ENCODE data around the gene GFAP. TPM values are rescaled to one million over a fixed set of nuclear protein-coding genes. Genes with fewer than 3 reads are reported as not detected.
A peak's percentile ranks its signal among the peaks of the same experiment; 100 is the strongest.

Gene GFAP
- total and polyA plus RNA-seq, 8 donors: 0.12 to 2.2 (median 0.85) TPM

DNA sequence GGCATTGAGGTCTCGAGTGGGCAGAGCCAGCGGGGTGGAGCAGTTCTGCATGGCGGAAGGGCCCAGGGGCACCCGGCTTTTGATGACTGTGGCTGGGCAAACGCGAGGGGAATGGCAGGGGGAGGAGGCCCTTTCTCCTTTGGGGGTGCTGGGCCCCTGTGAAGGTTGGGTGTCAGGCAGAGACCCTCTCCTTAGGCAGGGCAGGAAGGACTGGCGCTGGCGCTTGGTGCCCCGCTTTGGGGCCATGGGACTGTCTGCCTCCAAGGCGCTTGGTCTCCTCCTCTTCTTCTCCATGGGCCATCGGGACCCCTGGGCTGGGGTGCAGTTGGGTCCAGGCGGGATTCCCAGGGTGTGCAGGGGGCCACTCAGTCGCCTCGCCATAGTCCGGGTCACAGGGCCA lies 12.8 kb upstream of the GFAP start:
- TF ChIP-seq, protein P1, sequence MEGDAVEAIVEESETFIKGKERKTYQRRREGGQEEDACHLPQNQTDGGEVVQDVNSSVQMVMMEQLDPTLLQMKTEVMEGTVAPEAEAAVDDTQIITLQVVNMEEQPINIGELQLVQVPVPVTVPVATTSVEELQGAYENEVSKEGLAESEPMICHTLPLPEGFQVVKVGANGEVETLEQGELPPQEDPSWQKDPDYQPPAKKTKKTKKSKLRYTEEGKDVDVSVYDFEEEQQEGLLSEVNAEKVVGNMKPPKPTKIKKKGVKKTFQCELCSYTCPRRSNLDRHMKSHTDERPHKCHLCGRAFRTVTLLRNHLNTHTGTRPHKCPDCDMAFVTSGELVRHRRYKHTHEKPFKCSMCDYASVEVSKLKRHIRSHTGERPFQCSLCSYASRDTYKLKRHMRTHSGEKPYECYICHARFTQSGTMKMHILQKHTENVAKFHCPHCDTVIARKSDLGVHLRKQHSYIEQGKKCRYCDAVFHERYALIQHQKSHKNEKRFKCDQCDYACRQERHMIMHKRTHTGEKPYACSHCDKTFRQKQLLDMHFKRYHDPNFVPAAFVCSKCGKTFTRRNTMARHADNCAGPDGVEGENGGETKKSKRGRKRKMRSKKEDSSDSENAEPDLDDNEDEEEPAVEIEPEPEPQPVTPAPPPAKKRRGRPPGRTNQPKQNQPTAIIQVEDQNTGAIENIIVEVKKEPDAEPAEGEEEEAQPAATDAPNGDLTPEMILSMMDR (IDR thresholded peaks at IDR 0.05): no peak
- H3K27me3 ChIP-seq: no peaks in the 10 kb centered on the region
- no peaks in the 10 kb centered on the region for H3K36me3 ChIP-seq
- DNase-seq (peak in 2 of 6 donors; percentile 36 to 51), FAIRE-seq (no peak), ATAC-seq (no peak)
- no peak overlapping the region for H3K27ac ChIP-seq
- WGBS, 2 donors: 95% methylated on average over 15 of the region's 15 CpGs
- no peaks in the 10 kb centered on the region for H3K9me3 ChIP-seq
- H3K4me3 ChIP-seq: no peak overlapping the region
- intact Hi-C loops (cut with DNase I): loop anchor here in 2 of 3 donors (10.0 kb wide), 2 partner anchors 97 to 187 kb away; no protein-coding TSS in a partner anchor
- no peaks in the 10 kb centered on the region for H3K4me1 ChIP-seq

DNA sequence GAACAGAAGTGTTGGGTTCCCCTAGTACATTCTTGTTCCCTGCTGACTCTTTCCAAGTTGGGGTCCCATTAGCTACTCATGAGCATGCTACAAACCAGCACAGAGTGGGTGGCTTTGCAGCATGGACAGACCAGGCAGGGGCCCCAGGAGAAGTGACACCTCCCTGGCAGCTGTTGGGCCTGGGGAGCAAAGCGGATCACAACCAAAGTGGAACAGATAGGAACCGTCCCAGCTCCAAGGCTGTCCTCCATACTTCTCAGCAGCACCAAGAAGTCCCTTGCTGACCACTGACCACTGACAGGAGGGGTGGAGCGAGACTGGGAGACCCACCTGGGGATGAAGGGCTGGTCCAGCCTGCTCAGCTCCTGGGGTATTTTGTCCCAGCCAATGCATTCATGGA lies 12.4 kb upstream of the GFAP start:
- no peak for ATAC-seq
- Histone ChIP-seq H3K4me1 (no peaks in the 10 kb centered on the region), H3K36me3 (no peaks in the 10 kb centered on the region), H3K4me3 (no peak overlapping the region), H3K27me3 (no peaks in the 10 kb centered on the region), H3K9me3 (no peaks in the 10 kb centered on the region), H3K27ac (no peak overlapping the region)
- peak in 1 of 6 donors; percentile 21 for DNase-seq
- FAIRE-seq: no peak
- intact Hi-C loops (cut with DNase I): loop anchor here in 2 of 3 donors (10.0 kb wide), 2 partner anchors 97 to 187 kb away; no protein-coding TSS in a partner anchor
- TF ChIP-seq, protein P1 (IDR thresholded peaks at IDR 0.05): no peak
- 96 to 98% methylated on average over 3 of the region's 3 CpGs for WGBS, 2 donors

DNA sequence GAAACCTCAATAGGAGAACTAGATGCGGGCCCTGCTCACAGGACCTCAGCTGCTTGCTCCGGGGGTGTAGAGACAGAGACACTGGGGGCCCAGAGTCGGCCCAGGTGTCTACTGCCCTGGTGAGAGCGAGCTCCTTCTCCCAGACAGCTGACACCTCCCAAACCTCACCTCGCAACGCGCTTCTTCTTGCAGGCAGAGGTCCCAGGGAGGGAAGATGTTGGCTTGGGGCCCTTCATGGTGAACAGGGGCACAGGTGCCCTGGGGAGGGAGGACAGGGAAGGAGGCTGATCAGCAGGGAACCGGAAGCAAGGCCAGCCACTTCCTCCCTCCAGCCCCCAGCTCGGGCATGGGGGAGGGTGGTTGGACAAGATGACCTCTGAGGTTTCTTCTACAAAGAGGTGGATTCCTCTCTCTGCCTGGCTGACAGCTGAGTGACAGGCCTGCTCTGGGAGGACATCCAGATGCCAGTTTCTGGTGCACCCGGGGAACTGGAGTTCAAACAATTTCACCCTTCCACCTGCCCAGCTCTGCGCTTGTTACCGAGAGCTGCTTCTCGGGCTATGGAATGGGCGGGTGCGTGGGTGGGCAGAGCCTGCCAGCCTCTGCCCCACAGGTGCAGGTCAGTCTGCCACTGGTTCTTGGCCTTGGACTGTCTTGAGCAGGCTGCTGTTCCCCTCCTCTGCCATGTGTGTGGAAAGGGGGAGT lies 11.7 kb upstream of the GFAP start:
- Histone ChIP-seq H3K27me3 (no peaks in the 10 kb centered on the region), H3K4me3 (no peak overlapping the region), H3K36me3 (no peaks in the 10 kb centered on the region), H3K4me1 (no peaks in the 10 kb centered on the region), H3K27ac (no peak overlapping the region), H3K9me3 (no peaks in the 10 kb centered on the region)
- ATAC-seq: no peak
- WGBS, 2 donors: 90 to 91% methylated on average over 14 to 15 of the region's 15 CpGs
- TF ChIP-seq, protein P1 (IDR thresholded peaks at IDR 0.05): no peak
- intact Hi-C loops (cut with DNase I): loop anchor here in 2 of 3 donors (10.0 kb wide), 2 partner anchors 98 to 188 kb away; no protein-coding TSS in a partner anchor
- no peak for FAIRE-seq
- no peak for DNase-seq

DNA sequence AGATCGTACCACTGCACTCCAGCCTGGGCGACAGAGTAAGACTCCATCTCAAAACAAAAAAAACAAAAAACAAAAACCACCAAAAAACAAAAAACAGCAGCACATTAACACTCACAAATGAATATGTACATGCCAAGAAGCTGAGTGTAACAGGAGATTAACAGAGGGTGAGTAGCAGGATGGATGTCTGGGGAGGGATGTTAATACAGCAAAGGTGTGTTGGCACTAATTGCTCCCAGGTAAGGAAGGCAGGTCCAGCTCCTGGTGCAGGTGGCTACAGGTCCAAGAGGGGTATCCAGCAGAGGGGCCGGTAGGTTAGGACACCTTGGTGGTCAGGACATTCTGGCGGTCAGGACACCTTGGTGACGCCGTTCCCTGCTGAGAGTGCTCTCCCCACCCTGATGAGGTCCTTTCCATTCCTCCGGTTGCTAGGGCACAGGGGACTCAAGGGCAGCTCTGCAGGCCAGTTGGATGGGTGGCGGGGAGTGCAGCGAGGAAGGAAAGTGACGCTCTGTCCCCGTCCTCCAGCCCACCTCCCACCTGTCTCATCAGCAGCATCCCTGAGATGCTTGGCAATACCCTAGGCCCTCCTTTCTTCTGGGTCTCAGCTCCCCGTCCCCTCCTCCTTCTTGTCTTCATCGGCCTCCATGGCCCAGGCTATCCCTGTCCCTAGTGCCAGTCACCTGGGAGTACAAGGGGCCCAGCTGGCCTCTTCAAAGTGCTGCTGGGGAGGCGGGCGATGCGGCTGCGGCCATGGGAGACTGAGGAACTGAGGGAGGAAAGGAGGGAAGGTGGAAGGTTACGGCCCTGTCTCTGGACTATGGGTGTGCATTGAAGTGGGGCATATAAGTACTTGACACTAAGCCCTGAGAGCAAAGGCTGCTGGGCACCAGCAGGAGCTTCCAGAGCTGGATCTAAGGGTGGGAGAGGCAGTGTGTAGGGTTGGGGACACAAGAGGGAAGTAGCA lies 10.7 kb upstream of the GFAP start:
- DNase-seq (no peak), ATAC-seq (no peak), FAIRE-seq (no peak)
- no peaks in the 10 kb centered on the region for H3K36me3 ChIP-seq
- H3K27me3 ChIP-seq: no peaks in the 10 kb centered on the region
- no peaks in the 10 kb centered on the region for H3K4me1 ChIP-seq
- 94% methylated on average over 18 of the region's 18 CpGs for WGBS, 2 donors
- no peaks in the 10 kb centered on the region for H3K9me3 ChIP-seq
- H3K27ac ChIP-seq: no peak overlapping the region
- intact Hi-C loops (cut with DNase I): loop anchor here in 2 of 3 donors (10.0 kb wide), 2 partner anchors 99 to 189 kb away; no protein-coding TSS in a partner anchor
- no peak overlapping the region for H3K4me3 ChIP-seq
- TF ChIP-seq, protein P1 (IDR thresholded peaks at IDR 0.05): no peak
